HG02588 (cell line): Measurements from ENCODE around the gene S100A9.
"Not testable (repeated sequence)": the region's sequence is repeated elsewhere in the genome, so short reads cannot be mapped to it uniquely, and the experiment has no call there.

Experiments
- ATAC-seq: cut with Tn5 transposase; IDR thresholded peaks from one replicate; pipeline ENCODE4 v1.9.1; 2021; ENCODE audit warnings: mild to moderate bottlenecking, moderate library complexity; ENCODE audit not compliant: unreplicated experiment

The S100A9 gene

DNA sequence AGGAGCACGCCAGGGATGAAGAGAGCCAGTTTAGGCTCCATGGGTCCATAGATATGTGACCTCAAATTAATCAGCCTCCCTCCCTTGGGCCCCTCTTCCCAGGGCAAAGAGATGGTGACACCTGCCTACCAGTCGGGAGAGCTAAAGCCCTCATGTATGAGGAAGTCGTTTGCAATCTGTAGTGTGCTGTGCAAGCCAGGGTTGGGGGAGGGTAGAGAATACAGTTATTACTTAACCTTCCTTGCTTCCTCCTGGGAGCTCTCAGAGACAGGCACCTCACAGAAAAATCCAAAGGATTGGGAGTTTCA, 13.0 kb upstream of the S100A9 start:
- no peak for ATAC-seq

DNA sequence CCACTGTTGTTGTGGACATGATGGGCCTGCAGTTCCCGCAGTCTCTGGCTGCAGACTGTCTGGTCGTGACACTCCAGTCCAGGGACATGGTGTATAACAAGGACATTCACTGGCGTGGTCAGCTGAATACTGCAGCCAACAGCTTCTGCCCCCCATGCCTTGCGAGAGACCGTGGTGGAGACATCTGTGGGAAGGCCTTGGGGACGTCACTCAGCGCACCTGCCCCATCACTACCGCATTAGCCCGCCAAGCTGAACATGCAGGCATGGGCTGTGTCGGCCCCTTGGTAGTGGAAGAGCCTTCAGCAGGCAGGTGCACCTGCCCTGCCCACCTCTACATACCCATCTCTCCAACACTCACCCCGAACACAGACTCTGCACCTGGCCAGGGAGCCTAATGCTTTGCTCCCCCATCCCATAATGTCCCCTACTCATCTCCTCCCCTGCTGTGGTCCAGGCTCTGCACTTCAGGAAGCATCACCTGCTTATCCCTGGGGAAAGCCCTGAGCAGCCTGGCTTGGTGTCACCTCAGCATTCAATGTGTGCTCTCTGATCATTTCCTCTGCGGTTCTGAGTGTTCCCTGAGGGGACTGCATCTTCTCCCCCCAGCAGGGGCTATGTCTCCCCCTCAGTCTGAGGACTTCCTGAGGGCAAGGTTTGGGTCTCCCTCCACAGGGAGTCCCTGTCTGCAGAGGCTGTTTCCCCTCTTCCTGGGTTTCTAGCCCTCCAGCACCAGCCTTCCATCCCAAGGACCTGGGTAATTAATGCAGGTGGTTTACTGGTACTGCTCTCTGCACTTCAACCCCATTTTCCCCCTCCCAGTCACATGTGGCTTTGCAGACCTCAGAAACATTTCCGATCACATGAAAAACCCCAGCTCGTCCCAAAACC, 12.2 kb upstream of the S100A9 start:
- no peak for ATAC-seq

DNA sequence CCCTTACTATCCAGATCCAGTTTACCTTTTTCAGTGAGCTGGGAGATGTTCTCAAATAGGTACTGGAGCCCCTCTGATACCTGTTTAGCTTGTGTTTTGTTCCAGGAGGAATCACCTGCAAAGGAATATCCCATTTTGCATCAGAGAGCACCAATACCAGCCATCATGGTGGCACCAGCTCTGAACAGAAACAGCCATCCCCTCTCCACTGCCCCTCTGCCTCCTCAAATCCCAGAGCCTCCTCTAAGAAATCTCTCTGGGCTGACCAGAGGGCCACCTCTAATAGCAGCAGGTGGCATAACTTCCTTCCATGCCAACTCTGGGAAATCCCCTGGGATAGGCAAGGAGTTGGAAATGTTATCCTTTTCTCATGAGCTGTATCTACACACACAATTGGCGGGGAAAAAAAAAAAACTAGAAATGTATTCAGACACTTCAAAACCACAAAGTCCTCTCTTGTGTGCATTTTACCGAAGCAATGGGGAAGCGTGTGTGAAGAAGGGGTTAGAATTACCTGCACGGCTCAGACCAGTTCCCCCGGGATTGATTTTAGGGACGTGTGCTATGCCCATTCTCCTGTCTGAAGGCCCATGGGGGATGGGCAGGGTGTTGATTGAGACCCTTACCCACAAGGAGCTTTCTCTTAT, 11.5 kb upstream of the S100A9 start:
- no peak for ATAC-seq

DNA sequence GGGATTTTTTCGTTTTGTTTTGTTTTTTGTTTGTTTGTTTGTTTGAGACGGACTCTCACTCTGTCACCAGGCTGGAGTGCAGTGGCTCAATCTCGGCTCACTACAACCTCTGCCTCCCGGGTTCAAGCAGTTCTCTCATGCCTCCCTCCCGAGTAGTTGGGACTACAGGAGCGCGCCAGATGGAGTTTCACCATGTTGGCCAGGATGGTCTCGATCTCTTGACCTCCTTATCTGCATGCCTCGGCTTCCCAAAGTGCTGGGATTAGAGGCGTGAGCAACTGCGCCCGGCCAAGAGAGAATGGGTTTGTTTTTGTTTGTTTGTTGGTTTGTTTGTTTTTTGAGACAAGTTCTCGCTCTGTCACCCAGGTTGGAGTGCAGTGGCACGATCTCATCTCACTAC, 10.6 kb upstream of the S100A9 start:
- not testable (repeated sequence) for ATAC-seq

DNA sequence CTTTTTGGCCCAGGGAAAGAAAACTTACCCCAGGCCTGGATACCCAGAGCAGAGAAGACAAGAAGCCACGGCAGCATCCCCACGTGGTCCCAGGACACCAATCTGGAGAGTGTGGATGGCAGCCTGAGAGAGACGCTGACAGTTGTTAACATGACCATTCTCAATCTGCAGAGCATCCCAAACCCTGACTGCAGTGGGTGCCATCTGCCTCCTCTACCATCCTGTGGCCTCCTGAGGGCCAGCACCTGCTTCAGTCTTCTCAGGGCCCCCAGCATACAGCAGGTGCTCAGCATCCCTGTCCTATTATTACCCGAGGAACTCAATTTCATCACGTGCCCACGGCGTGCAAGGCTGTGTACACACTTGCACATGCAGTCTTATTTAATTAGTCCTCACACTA, 9.8 kb upstream of the S100A9 start:
- ATAC-seq = no peak

DNA sequence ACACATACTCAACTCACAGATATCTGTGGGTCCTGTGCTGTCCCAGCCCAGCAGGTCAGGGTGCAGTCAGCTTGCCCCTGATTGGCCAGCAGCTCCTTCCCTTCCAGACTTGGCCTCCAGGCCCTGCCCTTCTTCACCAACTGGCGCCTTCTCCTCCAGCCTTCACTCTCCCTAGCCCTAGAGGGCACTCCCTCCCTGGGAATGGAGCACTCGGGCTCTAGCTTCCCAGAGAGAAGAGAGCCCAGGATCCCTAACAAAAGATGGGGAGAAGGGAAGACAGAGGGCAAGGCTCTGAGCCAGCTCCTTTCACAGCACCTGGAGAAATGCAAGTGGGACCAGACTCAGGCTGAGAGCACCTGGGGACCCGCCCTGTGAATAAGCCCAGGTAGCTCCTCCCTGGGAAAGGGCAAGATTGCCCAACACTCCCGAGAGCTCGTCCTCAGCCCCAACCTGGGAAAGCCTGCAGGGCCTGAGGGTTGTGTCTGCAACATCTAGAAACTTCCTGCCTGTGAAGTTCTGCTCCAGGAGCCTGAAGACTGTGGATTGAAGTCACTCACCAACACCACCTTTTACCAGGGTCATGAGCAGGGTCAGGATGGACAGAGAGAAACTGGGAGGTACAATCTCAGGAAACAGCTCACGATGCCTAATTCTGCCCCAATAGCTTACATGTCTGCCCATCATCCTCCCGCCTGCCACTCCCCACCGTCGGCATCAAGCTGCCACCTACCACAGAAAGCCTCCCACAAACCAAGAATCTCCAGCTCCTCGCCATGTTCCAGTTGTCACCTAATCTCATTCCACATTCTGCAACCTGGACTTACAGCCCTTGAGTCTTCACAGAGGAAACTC, 8.9 kb upstream of the S100A9 start, which contains the start of gene PGLYRP4:
TSS of gene PGLYRP4 (minus strand) at position 331 of the 852 bp plus-strand sequence. CDS start 909 bp downstream, outside the sequence.
- ATAC-seq = no peak

DNA sequence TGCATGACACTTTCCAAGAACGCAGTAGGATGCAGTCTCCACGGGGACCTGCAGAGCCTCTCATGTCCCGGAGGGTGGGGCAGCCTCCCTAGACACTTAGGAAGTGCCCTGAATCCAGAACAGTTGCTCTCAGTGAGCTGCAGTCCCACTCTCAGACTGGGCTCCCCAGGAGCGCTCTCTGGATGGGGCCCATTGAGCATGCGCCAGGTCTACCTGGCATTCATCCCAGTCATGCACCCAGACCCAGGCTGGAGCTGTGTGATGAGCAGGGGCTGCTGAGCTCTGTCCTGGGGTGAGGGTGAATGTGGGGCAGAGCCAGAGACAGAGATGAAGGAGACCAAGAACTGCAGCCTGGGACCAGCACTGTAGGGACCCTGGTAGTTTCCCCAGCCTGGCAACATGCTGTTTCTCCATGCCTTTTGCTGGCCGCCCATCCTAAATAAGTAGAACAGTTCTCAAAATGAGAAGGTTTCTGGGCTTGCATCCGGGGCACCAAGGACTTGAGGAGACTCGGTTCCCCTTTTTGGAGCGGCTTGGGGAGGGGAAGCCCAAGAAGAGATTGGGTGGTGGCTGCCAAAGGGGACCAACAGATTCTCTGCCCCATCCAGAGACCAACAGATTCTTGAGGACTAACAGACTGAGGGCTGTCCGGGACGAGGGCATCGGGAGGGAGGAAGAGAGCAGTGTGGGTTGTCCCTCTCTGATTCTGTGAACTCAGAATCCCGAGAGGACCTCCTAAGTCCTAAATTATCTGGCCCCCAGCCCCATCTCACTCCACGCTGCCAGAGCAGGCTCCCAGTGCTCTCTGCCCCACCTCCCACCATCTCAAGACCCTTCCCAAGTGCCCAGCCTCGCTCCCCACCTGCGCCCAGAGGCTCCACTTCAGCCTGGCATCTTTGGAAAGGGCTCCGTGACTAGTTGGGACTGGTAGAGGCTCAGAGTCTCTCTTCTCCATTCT, 8.0 kb upstream of the S100A9 start:
- ATAC-seq = no peak

DNA sequence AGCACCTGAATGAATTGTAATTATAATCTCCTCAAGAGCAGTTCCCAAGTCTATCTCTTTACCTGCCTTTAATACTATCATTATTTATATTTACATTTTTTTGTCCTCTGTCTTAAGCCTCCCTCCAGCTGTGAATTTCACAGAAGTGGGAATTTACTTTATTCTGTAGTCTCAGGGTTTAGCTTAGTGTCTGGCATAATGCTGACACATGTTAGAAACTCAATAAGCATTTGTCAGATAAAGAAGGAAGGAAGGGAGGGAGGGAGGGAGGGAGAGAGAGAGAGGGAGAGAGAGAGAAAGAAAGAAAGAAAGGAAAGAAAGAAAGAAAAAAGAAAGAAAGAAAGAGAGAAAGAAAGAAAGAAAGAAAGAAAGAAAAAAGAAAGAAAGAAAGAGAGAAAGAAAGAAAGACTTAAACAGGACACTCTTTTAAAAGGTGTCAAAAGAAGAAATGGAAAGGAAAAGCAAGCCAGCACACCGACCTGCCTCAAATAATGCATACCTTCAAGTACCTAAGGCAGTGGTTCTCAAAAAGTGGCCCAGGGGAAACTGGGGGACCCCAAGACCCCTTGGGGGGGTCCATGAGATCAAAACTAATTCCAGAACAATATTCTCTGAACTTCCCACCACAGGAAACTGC, 7.2 kb upstream of the S100A9 start:
- ATAC-seq = no peak

DNA sequence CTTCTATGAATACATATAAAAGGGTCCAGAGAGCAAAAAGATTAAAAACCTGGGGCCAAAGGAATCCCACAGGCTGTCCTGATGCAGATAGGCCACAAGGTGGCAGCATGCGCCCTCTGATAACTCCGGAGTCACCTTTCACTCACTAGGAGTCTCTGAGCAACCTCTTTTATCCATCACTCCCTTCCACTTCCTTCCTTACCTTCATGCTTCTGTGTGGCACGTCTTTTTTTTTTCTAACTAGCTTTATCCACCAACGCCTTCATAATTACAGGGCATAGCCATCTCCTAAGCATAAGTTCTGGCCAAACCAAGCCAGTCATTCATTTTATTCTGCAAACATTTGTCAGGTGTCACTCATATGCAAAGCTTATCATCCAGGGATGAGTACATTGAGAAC, 5.1 kb upstream of the S100A9 start:
- no peak for ATAC-seq

DNA sequence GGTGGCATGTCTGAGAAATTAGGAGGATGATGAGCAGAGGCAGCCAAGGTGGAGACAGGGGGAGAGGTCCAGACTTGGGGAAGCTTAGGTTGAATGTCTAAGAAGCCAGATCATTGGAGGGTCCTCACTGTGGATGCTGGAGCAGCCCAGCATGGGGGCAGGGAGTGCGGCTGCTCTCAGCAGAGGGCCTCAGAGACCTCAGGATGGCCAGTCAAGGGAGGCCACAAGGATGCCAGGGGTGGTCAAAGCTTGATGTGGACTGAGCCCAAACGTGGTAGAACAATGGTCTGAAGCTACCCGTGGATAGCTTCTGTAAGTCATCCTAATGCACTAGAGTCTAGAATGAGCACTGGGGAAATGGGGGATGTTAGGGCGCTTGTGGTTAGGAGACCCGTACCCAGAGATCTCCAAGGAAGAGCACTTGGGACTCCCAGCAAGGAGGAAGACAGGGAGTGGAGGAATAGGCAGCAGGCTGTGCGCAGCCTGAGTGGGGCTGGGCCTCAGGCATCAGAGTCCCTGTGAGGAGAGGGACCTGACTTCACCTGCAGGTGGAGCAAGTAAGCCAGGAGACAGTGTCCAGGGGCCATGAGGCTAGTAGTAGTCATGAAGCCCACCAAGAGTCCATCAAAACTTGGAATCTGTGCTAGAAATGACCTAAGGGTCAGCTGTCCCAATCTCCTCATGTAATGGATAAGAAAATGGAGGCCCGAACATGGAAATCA, 4.3 kb upstream of the S100A9 start:
- no peak for ATAC-seq

DNA sequence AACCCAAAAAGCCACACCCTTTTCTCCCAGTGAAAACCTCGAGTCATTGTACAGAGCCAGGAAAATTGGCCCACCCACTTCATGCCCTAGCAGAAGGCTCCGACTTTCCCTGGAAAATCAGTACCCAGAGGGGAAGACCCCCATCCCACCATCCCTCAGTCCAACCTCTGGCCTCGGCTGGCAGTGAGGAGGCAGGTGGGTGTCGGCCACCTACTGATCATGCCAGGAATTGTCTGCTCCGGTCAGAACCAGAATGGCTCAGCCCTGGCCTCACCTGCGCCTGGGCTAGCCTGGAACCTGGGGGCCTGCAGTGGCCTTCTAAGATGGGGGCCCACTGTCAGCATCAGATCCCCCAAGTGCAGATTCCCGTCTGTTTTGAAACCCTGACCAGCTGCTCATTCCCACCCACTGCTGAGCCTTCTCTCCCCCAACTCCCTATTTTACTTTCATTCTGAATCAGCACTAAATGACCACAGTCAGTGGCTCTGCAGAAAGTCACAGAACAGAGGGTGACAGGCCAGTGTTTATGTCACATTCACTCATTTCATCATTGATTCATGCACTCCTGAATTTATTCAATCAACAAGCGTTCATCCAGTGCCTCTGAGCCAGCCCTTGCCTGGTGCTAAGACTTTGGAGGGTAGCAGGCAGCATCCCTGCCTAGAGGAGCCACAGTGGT, 3.0 kb upstream of the S100A9 start:
- ATAC-seq = no peak

DNA sequence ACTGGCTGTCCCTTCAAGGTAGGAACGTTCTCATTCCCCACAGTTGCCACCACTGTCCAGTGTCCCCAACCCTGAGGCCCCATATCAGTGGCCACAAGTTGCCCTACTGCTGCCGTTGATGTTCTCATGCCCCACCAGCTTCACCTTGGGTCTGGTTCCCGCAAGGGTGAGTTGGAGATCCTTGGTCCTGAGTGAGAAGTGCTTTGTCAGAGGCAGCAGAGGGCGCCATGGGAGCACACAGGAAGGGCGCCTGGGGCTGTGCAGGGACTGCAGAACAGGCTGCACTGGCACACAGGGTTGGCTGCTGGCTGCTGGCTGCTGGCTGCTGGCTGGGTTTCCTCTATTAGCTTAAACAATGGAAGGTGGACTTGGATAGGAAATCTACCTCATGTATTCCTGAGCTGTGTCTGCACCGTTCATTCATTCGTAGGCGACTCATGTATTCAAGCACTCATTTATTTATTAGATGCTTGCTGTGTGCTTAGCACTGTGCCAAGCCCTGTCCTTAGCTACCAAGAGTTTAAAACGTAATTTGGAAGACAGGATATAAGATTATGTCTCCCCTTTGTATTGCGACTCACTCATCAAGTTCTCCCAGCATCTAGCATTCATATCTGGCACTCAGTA, 2.1 kb upstream of the S100A9 start:
- ATAC-seq = no peak

DNA sequence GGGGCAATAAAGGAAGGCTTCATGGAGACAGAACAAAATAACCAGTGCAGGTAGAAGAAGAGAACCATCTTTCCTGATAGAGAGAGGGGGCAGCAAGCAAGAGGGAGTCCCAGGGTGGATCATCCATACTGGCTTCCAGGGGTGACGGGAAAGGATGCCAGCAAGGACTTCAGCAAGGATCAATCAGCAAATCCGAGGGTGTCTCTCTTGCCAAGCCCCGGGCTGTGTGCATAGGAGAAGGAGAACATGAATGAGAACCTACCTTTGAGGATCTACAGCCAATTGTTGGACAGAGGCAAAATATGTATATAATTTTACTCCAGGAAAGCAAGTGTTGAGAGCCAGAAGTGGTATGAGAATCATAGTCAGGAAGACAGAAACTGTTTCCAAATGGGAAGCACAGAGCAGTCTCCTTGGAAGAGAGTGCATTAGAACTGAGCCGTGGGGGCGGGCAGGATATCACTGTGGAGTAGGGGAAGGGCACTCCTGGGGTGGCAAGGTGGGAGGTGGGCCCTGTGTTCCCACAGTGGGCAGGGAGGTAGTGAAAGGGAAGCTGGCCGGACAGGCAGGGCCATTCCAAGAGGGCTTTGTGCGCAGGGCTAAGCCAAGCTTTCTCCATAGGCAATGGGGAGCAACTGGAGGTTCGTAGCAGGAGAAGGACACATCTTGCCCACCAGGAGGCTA, 1.1 kb upstream of the S100A9 start:
- no peak for ATAC-seq

DNA sequence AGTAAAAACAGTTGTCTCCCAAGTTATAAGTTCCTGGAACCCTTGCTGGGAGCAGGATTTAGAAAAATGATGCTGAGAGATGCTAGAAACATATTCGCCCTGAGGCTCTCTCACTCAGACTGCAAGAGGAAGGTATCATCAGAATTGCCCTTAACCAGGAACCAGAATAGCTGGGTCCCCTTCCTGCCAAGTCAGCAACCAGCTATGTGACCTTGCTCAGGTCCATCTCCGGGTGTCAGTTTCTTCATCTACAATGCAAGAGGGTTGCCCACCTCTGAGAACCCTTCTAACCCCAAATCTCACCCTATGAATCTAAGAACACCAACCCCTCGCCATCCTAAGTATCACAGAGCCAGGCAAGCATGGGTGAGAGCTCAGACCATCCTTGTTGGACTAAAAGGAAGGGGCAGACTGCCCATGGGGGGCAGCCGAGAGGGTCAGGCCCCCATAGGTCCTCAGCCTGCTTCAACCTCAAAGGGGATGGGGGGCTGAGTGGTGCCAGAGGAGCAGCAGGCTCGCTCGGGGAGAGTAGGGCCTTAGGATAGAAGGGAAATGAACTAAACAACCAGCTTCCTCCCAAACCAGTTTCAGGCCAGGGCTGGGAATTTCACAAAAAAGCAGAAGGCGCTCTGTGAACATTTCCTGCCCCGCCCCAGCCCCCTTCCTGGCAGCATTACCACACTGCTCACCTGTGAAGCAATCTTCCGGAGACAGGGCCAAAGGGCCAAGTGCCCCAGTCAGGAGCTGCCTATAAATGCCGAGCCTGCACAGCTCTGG, 390 bp upstream of the S100A9 start:
- no peak for ATAC-seq

DNA sequence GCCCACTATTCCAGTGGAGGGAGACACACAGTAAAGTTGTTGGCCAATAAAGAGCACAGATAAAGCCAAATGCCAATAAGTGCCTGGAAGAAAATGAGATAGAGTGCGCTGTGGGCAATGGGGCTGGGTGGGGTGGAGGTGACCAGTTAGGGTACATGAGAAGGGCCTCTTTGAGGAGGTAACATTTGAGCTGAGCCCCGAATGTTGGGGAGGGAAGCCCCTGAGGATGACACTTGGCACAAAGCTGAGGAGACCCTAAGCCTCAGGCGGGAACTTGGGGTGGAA, 979 bp downstream of the S100A9 start:
- ATAC-seq = no peak

DNA sequence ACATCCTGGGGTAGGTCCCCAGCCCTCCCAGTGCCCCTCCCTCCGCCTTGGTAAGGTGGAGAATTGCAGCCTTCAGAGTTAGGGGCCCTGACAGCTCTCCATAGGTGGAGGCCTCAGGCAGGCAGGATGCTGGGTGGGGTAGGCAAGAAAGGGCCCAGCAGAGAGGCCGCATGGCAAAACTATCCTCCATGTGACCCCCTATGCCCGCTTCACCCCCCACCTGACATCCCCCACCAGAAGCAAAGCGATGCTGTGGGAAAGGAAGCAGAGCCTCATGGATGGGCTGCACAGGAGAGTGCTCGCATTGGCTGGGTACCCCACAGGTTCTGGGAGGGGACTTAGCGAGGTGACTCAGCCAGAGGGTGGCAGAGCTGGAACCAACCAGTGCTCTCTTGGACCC, 1.6 kb downstream of the S100A9 start:
- no peak for ATAC-seq

DNA sequence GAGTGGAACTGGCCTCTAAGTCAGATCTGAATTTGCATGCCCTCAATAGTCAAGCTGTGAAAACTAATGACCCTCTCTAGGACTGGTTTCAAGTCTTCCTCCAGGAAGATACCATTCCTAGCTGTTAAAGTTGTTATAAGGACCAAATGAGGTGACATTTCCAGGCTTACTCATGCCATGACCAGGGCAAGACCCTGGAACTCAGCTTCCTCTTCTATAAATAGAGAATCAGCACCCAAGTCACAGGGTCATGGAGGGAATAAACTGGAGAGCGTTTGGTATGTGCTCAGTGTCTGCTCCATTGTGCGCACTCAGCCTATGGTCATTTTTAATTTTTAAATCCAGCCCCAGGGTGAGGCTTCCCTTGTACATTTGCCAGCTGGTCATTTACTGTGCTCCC, 2.5 kb downstream of the S100A9 start:
- ATAC-seq = no peak
